Stimulated activated CD4-positive, alpha-beta T cell treated with anti-CD3 and anti-CD28 coated beads, Interleukin-2, amount 100 ng/mL, for 24 hours (primary cell): ENCODE results near the gene TMEM50B.
"Not testable (repeated sequence)": the region's sequence is repeated elsewhere in the genome, so short reads cannot be mapped to it uniquely, and the experiment has no call there.

ENCODE experiments used
- DNase-seq, 2 donors: peaks; one replicate each; pipeline ENCODE4 v3.0.0-alpha.2; 2020

Gene TMEM50B

GRCh38 chr21:33479679-33480480 is at the start of gene TMEM50B:
TMEM50B (minus strand) TSS chr21:33479974; CDS start chr21:33468885, 11,089 bp downstream.
- peak; percentile 94 to 96 for DNase-seq

- DNase-seq = no peak
Measured at GRCh38 chr21:33522953-33523349, 43.2 kb upstream of the TMEM50B start.

- no peak for DNase-seq
Measured at GRCh38 chr21:33522297-33522952, 42.7 kb upstream of the TMEM50B start.

DNA sequence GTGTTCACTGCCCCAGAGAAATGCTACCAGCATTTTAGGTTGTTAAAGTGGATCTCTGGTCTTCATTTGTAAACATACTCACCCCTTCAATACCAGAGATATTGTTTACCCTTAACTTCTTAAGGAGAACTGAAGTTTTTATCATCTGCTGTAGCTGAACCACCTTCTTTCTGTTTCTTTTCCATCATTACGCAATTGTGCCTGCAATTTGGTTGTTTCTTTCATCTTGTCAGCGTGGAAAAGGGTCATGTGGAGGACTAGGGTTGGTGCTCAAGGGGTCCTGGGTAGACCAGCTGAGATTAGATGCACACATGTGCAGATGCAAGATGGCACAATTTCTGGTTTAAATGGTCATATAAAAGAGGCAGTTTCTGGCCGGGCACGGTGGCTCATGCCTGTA is 39.1 kb upstream of the TMEM50B start:
- no peak for DNase-seq

- DNase-seq = no peak
Measured at GRCh38 chr21:33514229-33514628, 34.5 kb upstream of the TMEM50B start.

GRCh38 chr21:33512481-33512880 is 32.7 kb upstream of the TMEM50B start:
- no peak for DNase-seq

DNA sequence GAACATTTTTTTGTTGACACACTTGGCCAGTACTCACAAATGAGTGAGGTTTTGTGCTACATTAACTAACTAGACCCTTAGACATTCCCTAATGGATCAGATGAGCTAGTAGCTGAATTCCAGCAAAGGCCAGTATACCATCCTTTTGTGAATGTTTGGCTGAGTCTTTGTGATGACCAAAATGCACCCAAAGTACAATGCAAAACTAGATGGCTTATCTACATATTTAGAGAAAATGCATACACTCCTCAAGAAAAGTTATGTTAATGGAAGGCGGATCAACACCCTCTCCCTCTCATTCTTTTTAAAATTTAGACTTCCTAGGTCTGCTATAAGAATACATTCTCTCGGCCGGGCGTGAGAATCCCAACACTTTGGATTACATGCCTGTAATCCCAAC is 31.9 kb upstream of the TMEM50B start:
- no peak for DNase-seq

DNA sequence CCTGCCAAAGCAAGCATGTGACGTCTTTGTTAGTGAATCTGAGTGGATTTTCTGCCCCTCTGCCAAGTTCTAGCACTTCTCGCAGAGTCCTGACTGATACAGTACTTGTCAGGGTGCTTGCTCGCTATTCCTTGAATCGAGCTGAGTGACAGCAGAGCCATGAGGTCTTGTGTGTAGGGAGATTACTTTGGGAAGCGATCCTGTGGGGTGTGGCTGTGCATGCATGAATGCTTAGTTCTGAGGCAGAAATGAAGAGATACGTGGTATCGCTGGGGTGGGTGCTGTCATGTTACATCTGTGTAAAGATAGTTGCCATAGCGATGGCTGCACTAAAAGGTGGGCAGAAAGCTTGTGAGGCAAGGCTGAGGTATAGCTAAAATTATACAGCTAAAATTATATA is 31.1 kb upstream of the TMEM50B start:
- DNase-seq = no peak

GRCh38 chr21:33507003-33507402 is 27.2 kb upstream of the TMEM50B start:
- DNase-seq = not testable (repeated sequence)

- DNase-seq = no peak
Measured at GRCh38 chr21:33505833-33506232, 26.1 kb upstream of the TMEM50B start.

DNA sequence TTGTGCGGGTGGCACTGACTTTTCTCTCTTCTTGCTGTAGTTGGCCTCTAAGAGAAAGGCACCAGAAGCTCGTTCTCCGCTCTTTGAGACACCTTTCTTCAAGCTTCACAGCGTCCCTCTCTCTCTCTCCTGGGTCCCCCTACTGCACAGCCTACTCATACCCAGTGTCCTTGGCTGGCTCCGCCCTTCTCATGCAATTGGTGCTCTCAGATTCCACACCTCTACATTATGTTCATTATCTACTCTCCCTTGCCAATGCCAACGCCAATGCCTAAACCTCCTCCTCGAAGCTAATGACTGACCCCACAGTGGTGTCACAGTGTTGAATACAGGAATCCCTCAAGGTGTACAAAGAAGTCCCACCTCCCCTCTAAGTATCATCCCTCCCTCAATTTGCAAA is 16.6 kb upstream of the TMEM50B start:
- DNase-seq = no peak

GRCh38 chr21:33495743-33496142 is 16.0 kb upstream of the TMEM50B start:
- DNase-seq = no peak

DNA sequence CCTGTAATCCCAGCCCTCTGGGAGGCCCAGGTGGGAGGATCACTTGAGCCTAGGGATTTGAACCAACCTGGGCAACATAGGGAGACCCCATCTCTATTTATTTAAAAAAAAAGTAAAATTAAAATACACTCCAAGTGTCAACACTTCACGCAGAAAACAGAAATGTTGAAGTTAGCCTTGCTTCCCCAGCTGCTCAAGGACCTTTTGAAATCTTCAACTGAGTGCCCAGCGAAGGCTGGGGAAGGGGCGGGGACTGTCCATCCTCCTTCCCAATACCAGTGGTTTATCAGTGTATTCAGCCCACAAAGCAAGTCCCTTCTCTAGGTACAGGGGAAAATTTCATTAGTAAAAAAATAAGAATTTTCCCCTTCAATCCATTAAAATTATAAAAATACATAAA is 14.0 kb upstream of the TMEM50B start:
- DNase-seq = no peak

DNA sequence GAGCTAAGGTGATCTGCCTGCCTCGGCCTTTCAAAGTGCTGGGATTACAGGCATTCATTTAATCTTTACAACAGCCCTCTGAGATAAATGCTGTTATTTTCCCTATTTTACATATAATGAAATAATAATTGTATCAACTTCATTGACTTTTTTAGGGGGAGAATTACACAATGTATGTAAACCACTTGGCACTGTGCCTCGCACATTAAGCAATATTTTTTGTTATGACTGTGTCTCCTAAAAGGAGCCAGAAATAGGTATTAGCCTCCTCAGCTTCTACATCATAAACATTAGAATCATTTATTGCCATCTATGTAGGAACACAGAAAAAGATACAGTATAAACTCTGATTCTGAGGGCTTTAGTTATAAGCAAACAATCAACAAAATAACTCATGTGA is 12.8 kb upstream of the TMEM50B start:
- no peak for DNase-seq

DNA sequence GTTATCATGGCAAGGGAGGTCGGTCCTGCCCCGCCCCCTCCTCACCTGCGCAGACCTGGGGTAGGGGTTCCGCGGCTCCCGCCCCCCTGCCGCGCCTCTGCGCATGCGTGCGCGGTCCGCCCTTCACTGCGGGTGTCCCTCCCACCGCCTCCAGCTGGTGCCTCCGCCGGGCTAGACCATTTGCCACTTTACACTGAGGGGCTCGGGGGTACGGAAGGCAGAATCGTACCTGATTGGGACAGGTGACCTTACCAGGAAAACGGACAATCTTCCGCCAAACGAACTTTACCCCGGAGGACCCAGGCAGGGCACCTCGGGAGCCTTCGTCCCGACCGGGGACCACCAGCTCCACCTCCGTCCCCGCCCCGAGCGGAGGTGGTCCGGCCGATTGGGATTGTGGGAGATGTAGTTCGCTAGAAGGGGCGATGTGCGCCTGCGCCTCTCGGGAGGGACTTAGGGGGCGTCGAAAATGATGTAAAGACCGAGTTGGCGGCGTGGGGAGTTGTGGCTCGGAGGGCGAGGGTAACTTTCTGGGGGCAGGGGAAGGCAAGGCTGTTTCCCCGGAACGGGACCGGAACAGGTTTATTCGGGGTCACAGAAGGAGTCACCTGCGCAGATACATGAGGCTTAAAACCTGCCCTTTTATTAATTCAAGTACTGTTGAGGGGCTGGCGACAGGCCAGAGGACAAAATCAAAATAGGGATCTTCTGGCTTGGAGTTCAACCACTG is 11.8 kb upstream of the TMEM50B start, which contains the start of gene DNAJC28:
TSS of gene DNAJC28 (minus strand) at position 344 of the 730 bp plus-strand sequence. CDS start 2,323 bp downstream, outside the sequence.
- DNase-seq = peak; percentile 94 to 95

DNA sequence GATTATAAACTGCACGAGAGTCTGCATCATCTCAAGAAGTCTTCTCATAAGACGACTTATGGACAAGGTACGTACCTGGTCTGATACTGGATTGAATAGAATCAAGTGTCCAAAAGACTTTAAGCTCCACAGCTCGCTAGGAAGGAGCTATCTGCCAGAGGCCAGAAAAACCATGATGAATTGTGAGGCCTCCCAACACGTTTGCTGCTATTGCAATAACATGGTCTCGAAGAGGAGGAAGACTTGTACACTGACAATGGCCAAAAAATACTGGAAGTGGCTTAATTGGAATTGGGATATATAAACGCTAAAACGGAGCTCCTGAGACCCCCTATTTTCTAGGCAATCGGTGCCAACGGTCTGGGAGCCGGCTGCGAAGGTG is 11.2 kb upstream of the TMEM50B start:
- DNase-seq = peak in 1 of 2 donors; percentile 21

GRCh38 chr21:33488936-33489335 is 9.2 kb upstream of the TMEM50B start:
- no peak for DNase-seq

- DNase-seq = no peak
Measured at GRCh38 chr21:33487996-33488395, 8.2 kb upstream of the TMEM50B start.

DNA sequence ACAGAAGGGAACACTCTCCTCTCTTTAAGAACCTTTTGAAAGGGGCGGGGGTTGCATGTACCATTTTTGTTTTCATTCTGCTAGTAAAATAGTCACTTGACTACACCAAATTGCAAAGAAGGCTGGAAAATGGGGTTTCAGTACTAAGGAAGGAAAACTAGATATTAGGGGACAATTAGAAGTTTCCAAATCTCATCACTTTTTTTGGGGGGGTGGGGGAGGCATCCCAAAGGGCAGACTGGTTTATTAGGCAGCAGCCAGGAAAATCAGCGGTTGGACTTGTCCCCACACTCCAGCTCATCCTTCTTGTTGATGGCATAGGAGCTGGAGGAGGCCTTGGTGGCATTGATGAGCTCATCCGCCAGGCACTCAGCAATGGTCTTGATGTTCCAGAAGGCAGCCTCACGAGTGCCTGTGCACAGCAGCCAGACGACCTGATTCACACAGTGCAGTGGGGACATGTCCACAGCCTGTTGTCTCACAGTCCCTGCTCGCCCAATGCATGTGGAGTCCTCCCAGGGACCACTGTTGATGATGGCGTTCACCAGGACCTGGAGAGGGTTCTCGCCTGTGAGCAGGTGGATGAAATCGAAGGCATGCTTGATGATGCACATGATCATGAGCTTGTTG is 1.7 kb upstream of the TMEM50B start:
- no peak for DNase-seq

DNA sequence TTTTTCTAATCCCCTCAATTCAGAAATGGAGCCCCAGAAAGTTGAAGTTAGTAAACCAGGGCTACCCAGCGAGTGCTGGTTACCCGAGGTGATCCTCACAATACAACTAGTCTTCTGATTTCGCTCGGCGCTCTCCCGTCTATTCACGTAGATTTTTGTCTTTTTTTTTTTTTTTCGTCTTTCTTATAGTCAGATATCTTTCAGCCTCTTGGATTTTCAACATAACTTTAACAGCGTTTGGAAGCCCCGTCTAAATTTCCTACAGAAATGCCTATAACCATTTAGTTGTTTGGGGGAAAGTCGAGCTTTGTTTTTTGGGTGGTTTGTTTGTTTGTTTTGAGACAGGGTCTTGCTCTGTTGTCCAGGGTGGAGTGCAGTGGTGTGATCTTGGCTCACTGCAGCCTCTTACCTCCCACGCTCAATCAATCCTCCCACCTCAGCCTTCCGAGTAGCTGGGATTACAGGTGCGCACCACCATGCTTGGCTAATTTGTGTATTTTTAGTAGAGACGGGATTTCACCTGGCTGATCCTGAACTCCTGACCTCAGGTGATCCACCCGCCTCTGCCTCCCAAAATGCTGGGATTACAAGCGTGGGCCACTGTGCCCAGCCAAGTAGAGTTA is 818 bp upstream of the TMEM50B start:
- no peak for DNase-seq

- peak; percentile 50 to 52 for DNase-seq
Measured at GRCh38 chr21:33478935-33479678, 667 bp downstream of the TMEM50B start.

DNA sequence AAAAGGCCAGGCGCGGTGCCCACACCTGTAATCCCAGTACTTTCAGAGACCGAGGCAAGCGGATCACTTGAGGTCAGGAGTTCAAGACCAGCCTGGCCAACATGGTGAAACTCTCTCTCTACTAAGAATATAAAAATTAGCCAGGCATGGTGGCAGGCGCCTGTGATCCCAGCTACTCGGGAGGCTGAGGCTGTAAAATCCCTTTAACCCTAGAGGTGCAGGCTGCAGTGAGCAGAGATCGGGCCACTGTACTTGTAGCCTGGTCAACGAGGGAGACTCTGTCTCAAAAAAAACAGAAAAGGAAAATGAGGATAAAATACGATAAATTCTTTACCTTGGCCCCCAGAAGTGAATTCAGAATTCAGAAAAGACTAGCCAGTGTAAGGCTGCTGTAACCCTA is 1.6 kb downstream of the TMEM50B start:
- no peak for DNase-seq
